ENCODE results near the gene RTN4R.

GRCh38 chr22:20204806-20205205 is 63.3 kb downstream of the RTN4R start:
- no peak for TF ChIP-seq CTCF (IDR thresholded peaks at IDR 0.05)
- TF ChIP-seq EZH2 (IDR thresholded peaks at IDR 0.05; ENCODE audit: borderline replicate concordance, insufficient read depth, low read depth, low read length, poor library complexity, severe bottlenecking) = no peak
